ENCODE measurements around the gene ANKRD62.
"Not testable (repeated sequence)": the region's sequence is repeated elsewhere in the genome, so short reads cannot be mapped to it uniquely, and the experiment has no call there.

The ANKRD62 gene

DNA sequence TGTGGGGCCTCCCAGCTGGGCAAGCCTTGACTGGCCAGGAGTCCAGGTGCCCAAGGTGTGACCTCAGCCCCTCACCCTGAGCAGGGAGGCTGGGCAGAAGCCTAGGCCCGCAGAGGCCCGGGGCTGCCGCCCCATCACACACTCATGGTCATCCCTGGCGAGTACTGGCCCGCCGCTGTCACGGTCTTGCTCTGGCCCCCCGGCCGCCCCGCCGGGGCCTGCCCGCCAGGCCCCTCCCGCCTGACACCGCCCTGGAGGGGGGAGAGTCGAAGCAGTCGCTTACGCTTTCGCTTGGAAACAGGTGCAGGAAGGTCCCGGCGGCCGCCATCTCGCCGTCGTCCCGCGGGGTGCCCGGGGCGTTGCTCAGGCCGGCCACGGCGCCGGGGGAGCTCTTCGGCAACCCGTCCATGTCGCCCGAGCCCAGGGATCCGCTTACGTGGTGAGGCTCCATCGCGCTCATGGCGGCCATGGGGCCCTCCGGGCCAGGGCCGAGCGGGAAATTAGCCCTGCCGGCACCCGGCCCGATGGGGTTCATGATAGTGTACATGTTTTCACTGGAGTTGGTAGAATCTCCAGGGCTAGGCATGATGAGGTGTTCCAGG, 26.6 kb upstream of the ANKRD62 start:
- DNase-seq: no peak

DNA sequence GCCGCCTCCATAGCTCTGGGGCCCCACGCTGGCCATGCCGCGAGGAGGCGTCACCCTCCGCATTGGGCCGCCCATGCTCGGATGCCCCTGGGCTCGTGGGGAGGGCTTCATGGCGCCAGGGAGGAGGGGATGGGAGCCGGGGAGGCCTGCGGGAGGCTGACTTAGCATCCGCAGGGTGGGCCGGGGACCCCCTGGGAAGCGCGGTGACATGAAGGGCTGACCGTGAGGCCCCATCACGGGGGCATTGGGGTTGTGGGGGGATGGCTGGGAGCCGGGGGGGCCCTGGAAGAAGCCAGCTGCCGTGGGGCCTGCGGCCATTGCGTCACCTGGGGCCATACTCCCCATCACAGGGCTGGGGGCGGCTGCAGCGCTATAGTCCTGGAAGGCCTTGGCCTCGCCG, 26.0 kb upstream of the ANKRD62 start:
- no peak for DNase-seq

DNA sequence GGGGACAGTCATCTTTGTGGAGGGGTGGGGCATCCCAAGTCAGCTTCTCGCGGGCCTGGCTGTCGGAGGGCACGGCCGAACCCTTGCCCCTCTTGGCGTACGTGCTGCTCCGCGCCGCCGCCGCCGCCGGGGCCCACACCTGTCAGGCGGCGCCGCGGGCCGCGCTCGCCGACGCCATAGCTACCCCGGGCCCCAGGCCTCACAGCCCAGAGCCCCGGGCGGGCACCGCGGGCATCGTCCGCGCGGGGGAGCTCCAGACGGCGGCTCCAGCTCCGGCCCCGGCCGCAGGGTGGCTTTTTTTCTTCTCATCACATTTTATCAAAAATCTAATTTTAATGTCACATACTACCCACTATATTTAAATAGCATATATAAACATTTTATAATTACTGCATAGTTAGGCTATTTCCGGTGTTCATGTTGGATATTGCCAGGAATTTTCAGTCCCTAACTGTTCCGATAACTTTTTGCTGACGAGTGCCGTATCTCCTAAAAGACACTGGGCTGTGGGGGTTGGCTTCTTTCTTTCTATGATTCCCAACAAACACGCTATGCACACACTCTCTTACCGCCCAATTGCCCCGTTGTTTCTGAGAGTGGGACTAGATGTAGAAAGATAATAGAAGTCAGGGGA, 25.2 kb upstream of the ANKRD62 start:
- DNase-seq: not testable (repeated sequence)

DNA sequence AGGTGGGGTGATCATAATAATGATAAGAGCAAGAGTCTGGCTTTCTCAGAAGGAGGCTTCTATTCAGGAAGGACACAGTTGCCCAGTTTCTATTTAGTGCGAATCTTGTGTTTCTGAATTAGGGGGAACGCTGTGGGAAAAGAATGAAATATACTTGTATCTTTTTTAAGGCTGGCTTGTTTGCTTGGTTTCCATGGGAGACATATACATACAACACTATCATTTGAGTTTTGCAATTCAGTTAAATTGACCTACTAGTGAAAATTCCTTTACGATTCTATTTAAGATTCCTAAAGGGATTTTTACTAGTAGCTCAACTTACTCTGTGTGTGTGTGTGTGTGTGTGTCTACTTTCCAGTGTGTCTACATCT, 24.7 kb upstream of the ANKRD62 start:
- DNase-seq: no peak

DNA sequence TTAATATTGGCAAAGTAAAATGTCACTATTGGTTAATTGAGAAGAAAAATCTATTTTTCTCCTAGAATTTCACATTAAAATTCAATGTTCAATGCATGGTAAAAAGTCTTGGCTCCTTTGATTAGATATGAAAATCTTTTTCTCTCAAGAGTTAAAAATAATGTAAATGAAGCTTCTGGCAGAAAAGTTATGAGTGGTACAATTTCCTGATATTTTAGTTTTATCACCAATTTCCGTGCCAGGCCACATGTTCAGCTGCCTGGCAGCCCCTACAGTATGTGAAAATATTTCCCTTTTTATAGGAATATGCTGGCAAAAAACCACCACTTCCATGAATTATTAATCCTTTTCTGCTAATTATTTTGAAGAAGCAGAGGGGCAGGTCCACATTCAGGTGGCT, 22.6 kb upstream of the ANKRD62 start:
- DNase-seq: not testable (repeated sequence)

DNA sequence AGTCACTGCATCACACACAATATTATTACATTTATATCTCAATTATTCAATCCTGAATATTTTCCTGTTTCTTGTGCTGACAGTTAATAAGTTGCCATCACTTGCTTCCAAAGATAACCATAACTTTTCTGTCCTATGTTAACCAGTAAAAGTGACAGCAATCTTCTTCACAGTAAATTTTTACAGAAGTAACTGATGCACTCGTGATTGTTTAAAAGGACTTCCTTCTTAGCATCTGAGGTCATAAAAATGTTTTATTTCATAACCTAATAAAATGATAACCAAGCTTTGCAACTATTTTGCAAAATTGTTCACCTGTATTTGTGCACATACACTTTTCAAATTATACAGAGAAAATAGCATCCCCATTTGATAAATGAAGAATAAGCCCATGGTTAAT, 20.6 kb upstream of the ANKRD62 start:
- DNase-seq: no peak

DNA sequence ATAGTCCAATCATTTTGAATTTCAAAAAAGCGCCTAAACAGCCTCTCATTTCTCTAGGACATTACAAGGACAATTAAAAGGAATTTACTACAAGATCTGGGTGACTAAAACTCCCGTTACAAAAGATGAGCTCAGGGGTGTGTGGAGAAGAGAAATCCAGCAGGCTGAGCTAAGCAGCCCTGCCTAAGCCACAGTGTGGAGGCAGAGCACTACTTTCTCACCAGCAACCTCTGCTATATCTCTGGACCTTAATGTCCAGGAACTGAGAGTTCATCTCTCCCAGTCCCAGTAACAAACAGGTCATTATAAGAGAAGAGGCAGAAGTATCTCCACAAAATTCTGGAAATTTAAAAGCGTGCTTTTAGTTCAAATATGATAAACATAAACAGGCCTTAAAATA, 18.9 kb upstream of the ANKRD62 start:
- DNase-seq: no peak

DNA sequence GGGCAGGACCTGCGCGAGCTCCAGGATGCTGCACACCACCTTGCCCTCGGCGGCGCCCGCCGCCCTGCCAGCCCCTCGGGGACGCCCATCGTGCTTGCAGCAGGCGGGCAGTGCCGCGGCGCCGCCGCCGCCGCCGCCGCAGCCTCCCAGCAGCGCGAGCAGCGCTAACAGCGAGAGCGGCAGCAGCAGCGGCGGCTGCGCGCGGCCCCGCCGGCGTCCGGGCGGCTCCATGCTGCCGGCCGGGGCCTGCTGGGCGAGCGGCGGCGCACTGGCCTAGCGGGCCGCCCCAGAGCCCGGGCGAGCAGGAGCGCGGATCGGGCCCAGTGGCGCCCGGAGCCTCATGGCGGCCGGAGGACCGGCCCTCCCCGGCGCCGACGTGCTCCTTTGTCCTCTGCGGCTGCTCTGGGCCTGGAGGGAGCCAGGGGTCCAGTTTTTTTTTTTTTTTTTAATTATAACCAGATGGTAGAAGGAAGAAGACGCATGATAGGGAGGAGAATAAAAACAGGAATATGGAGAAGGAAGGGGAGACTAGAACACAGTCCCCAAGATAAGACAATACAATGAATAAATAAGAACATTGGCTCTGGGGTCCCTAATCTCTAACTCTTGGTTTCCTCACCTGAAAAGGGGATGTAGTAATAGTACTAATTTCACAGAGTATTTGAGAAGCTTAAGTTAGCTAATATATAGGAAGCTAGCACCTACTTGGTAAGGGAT, 17.1 kb upstream of the ANKRD62 start:
- peak; percentile 54 for DNase-seq

DNA sequence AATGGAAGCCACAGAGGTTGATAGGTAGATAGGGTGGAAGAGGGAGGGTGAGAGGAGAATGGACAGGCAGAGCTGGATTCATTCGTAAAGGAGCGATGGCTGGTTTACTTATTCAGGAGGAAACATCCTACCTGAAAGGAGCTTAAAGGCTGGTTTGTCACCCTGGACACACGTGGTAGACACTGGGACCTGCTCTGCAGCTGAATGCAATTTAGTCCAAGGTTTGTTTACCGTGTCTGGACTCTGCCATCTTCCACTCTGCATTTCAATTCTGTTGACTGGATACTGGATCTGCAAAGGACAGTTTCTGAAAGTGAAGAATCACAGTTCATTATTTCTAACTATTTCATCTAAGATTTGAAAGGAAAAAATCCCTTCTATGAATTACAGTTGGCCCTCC, 15.6 kb upstream of the ANKRD62 start:
- not testable (repeated sequence) for DNase-seq

DNA sequence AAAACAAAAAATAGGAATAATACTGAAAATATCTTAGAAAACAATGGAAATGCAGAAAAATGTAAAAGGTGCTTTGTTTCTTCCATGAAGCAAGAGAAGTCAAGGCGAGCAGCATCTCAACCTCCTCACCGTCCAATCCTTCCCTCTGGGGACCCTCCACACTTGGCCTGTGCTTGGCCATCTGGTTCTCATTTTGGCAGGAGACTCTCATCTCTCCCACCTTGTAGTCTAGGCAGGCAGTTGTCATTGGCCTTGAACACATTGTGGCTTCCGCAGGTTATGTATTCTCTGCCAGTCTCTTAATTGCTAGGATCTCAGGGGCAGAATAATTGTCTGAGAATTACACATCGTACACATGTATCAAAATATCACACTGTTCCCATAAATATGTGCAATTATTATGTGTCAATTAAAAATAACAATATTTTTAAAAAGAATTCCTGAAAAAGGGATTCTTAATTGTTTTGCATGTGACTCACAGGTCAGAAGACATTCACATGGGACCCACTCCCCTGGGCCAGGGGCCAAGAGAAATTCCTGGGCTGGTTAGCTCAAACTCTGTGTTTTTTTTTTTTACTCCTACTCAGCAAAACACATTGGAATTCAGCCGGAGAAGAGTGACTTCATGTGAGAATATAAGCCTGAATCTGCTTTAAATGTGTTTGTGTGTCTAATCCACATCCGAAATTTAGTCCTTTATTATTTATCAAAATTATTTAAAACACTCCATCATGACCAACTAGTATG, 14.0 kb upstream of the ANKRD62 start:
- peak; percentile 78 for DNase-seq

DNA sequence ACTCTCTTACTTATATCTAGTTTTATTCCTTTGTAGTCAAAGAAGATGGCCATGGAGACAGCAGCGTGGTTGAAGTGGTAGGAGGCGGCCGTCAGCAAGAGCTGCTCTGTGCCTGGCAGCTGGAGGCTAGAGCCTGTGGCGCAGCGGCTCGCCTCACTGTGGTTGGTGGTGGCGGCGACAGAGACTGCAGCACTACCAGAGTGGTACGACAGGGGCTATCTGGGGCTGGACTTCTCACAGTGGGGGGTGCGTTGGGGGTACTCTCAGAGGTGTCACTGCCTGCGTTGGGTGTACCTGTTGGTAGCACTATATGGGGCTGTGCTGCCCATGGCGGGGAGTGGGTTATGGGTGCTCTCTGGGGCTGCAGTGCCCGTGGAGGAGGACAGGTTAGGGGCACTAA, 8.5 kb upstream of the ANKRD62 start:
- no peak for DNase-seq

DNA sequence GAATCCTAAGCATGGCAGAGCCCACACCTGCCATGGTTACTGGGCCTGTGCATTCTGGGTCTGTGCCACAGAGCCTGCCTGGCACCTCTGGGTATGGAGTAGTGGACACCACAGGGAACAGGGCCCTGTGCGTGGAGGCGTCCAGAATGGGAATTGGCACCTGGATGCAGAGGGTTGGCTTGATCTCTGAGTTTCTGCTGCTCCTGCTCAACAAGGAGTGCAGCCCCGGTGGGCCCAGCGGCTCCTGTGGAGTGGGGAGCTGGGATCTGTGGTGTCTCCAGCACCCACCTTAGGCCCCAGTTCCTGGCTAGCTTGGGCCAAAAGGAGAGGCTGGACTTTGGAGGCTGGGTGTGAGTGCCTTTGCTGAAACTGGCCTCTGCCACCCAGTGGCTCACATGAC, 7.9 kb upstream of the ANKRD62 start:
- no peak for DNase-seq

DNA sequence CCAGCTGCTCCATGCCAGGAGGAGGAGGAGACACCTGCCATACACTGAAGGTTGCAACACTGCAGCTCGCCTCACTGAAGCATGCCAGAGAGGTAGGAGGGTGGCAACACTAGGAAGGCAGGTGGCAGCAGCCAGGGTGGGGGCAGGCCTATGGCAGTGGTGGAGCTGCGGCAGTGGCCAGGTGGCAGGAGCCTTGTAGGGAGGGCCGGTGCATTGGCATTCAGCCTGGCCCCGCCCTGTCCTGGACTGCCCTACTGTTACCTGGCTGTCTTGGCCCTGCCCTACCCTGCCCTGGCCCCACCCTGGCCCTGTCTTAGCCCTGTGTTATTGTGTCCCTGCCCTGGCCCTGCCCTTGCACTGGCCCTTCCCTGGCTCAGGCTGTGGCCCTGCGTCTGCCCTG, 7.4 kb upstream of the ANKRD62 start:
- peak; percentile 53 for DNase-seq

DNA sequence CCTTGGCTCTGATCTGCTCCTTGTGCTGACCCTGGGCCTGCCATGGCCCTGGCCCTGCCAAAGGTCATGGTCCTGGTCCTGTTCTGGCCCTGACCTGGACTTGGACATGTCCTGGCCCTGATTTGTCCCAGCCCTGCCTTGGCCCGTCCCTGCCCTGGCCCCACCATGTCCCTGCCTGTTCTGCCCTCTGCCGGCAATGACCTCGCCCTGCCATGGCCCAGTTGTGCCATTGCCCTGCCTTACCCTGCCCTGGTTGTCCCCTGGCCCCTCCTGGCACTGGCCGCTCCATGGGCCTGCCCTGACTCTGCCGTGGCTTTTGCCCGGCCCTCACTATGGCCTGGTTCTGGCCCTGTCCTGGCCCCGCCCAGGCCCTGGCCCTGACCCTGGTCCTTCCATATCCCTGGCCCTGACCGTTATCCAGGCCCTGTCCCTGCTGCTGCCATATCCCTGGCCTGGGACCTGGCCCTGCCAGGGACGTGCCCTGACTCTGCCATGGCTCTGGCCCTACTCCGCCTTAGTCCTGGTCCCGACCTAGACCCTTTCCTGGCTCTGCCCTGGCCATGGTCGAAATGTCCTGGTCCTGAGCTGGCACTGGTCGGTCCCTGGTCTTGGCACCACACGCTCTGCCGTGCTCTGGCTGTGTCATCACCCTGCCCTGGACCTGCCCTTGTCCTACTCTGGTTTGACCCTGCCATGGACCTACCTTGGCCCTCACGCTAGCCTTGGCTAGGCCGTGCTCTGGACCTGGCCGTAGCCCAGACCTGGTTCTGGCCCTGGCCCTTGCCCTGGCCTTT, 6.8 kb upstream of the ANKRD62 start:
- no peak for DNase-seq

DNA sequence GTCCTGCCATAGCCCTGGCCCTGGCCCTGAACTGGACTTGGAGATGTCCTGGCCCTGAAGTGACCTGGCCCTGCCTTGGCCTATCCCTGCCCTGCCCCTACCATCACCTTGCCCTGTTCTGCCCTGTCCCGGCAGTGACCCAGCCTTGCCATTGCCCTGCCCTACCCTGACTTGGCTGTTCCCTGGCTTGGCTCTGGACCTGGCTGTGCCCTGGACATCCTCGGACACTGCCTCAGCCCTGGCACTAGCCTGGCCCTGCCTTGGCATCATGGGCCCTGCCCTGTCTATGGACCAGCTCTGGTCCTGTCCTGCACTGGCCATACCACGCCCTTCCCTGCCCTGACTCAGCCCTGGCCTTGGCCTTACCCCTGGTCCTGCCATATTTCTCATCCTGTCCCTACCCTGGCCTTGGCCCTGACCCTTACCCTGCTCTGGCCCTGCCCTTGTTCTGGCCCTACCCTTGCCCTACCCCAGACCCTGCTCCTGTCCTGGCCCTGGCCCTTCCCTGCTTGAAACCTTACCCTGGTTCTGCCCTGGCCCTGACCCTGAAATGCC, 6.1 kb upstream of the ANKRD62 start:
- DNase-seq: no peak

DNA sequence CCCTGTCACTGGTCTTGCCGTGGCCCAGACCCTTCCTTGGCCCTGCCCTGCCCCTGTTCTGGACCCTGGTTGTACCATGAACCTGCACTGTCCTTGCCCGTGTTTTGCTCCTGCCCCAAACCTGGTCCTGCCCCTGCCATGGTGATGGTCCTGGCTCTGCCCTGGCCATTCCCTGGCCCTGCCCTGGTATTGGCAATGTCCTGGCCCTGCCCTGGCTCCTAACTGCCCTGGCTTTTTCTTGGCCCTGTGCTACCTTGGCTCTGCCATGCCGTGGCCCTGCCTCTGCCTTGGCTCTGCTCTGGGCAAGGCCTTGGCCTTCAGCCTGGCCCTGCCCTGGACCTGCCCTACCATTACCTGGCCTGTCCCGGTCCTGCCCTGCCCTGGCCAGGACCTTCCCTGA, 5.5 kb upstream of the ANKRD62 start:
- no peak for DNase-seq

DNA sequence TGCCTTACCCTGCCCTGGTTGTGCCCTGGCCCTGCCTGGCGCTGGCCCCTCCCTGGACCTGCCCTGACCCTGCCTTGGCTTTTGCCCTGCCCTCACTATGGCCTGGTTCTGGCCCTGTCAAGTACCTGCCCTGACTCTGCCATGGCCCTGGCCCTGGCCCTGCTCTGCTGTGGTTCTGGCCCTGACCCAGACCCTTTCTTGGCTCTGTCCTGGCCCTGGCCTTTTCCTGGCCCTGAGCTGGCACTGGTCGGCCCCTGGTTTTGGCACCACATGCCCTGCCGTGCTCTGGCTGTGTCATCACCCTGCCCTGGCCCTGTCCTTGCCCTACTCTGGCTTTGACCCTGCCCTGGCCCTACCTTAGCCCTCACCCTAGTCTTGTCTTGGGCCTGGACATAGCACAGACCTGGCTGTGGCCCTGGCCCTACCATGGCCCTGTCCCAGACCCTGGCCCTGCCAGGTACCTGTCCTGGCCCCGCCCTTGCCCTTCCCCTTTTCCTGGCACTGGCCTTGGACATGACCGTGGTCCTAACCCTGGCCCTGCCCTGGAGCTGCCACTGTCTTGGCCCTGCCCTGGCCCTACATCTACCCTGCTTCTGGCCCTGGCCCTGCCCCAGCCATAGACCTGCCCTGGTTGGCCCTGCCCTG, 4.8 kb upstream of the ANKRD62 start:
- DNase-seq: no peak

DNA sequence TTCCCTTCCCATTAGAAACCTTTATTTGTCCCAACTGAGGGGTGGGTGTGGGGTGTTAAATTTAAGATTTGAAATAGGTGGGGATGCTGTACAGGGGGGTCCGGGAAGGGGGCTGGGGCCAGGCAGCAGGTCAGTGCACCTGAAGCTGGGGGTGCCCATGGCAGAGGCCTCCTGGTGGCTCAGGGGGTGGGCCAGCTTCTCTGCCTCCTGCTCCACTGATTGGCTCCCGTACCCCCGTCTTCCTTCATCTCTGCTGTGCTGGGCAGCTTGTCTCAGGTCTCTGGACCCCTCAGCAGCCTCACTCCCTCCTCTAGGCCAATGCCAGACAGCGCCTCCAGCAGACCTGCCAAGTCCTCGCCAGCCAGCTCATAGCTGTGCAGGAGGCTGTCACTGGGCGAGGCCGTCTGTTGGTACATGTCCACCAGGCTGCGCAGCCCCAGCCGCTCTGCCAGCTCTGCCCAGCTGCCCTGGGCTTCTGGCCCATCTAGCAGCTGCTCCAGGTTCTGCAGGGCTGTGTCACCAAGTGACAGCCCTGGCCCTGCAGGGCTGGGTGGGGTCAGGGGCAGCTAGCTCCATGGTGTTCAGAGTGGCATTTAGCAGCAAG, 2.0 kb upstream of the ANKRD62 start:
- no peak for DNase-seq

DNA sequence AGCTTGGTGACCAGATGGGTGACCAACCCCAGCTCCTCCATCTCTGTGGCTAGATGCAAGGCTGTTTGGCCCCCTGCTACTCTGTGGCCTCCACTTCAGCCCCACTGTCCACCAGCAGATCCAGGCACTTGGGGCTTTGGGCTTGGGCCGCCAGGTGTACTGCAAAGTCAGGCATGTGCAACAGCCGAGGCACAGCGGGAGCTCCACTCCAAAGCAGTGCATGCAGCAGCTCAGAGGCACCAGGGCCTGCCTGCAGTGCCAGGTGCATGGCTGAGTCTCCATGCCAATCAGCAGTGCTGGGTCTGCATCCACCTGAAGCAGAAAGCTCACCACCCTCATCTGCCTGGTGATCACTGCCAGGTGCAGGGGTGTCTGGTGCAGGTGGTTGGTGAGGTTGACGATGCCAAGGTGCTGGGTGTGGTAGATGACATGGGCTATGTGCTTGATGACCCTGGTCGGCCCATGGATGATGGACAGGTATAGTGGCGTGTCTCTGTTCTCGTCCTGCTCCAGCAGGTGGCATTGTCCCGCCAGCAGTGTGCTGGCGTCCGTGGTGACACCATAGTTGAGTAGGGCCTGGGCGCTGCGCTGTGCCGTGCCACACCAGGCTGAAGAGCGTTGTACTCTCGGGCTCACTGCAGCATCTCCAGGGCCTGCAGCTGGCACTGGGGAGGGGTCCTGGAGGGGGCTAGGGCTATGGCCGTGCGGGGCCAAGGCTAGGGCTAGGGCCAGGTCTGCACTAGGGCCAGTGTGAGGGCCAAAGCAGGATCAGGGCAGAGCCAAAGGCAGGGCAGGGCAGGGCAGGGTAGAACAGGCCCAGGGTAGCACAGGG, 1.0 kb upstream of the ANKRD62 start:
- DNase-seq: peak; percentile 2

DNA sequence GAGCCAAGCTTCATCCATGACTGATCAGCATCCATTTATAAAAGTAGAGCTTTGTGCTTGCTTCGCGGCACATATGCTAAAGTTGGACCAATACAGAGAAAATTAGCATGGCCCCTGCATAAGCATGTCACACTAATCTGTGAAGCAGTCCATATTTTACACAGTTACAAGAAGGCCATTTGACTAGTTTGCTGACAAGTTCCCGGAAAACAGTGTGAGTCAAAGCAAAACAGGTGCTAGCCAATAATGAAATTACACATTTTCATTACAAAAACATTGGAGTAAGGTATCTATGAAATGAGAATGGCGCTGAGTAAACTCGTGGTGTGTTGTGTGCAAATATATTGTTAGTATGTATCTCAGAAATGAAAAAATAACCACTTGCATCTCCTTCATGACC, 4.7 kb downstream of the ANKRD62 start:
- no peak for DNase-seq

DNA sequence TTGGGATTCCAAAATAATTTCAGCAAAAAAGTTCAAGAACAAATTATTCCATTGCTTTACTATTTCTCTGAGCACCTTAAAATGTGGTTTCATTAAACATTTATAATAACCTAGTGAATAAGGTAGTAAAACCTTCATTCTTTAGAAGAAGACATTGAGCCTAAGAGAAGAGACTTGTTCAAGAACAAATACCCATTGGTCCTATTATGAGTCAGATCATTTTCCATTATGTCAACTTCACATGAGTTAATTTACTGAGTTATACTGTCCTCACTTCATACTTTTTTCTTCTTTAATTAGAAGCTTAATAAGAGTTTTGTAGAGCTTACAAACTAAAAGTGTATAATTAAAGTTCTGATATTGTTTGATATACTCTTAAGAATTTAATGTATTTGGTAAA, 5.5 kb downstream of the ANKRD62 start:
- no peak for DNase-seq

All from NCI-H2171 treated with DMSO at 0.1 percent for 48 hours (cell line).